HEK293 (cell line): ENCODE measurements around the gene HLF.

Experiments used
- CTCF ChIA-PET: fragments of 350-600 bp; formaldehyde crosslinking; extraction: SDS; loops from one replicate; lab custom pipeline; 2021; ENCODE audit warnings: antibody characterized with exemption; lab: Yijun Ruan, JAX
- POLR2A ChIA-PET: fragments of 300-600 bp; formaldehyde crosslinking; extraction: SDS; loops from one replicate; lab custom pipeline; 2020; ENCODE audit warnings: antibody characterized with exemption, inconsistent platforms; lab: Yijun Ruan, JAX
- H3K27ac ChIP-seq: fragments of 200-500 bp; sonication (Bioruptor generic); 2 replicates; pipeline ENCODE4 v1.5.1; 2014; ENCODE audit warnings: low read depth, low read length, control low read depth, inconsistent platforms; ENCODE audit errors: extremely low read depth
- H3K36me3 ChIP-seq, 2 experiments: fragments of 200-500 bp in 1 of 2; sonication (Bioruptor generic) in 1 of 2; 1 replicate in 1 of 2; 2 replicates in 1 of 2; pipeline ENCODE4 v1.5.1; 2014 to 2017; ENCODE audit warnings: inconsistent platforms in 2 of 2, low read length in 2 of 2; ENCODE audit not compliant: control insufficient read depth in 2 of 2, insufficient read depth in 1 of 2
- H3K4me1 ChIP-seq: fragments of 200-500 bp; sonication (Bioruptor generic); 2 replicates; pipeline ENCODE4 v1.5.1; 2014; ENCODE audit warnings: mild to moderate bottlenecking, low read length, inconsistent platforms; ENCODE audit not compliant: control insufficient read depth, insufficient read depth
- H3K4me3 ChIP-seq: 2 replicates; pipeline ENCODE4 v1.5.1; 2011; ENCODE audit warnings: low read depth, mild to moderate bottlenecking, control low read depth, low read length, moderate library complexity
- H3K9me3 ChIP-seq: fragments of 200-500 bp; sonication (Bioruptor generic); 2 replicates; pipeline ENCODE4 v1.5.1; 2014; ENCODE audit warnings: low read depth, low read length, inconsistent platforms; ENCODE audit not compliant: control insufficient read depth, insufficient read depth
- KLF7 ChIP-seq: fragments of 450-650 bp; formaldehyde crosslinking; IDR thresholded peaks from 2 replicates; pipeline ENCODE4 v1.5.1; 2016; ENCODE audit warnings: missing biosample characterization, missing genetic modification characterization, borderline replicate concordance
- KLF9 ChIP-seq: fragments of 450-650 bp; formaldehyde crosslinking; IDR thresholded peaks from 2 replicates; pipeline ENCODE4 v1.5.1; 2016; ENCODE audit warnings: missing biosample characterization, missing genetic modification characterization, low read depth
- SCRT2 ChIP-seq: fragments of 450-650 bp; formaldehyde crosslinking; IDR thresholded peaks from 2 replicates; pipeline ENCODE4 v1.5.1; 2016; ENCODE audit warnings: missing biosample characterization, missing genetic modification characterization
- ZBTB48 ChIP-seq: fragments of 450-650 bp; formaldehyde crosslinking; IDR thresholded peaks from 2 replicates; pipeline ENCODE4 v1.5.1; 2016; ENCODE audit warnings: missing biosample characterization, missing genetic modification characterization
- ZFHX2 ChIP-seq: fragments of 450-650 bp; formaldehyde crosslinking; conservative IDR thresholded peaks from 2 replicates; pipeline ENCODE4 v1.5.1; 2016; ENCODE audit warnings: missing biosample characterization, missing genetic modification characterization
- ZNF121 ChIP-seq: fragments of 450-650 bp; formaldehyde crosslinking; IDR thresholded peaks from 2 replicates; pipeline ENCODE4 v1.5.1; 2016; ENCODE audit warnings: missing biosample characterization, missing genetic modification characterization
- ZNF174 ChIP-seq: fragments of 450-650 bp; formaldehyde crosslinking; IDR thresholded peaks from 2 replicates; pipeline ENCODE4 v1.5.0; 2017; ENCODE audit warnings: missing biosample characterization, mild to moderate bottlenecking, missing genetic modification characterization
- ZNF2 ChIP-seq: fragments of 450-650 bp; formaldehyde crosslinking; IDR thresholded peaks from 2 replicates; pipeline ENCODE4 v1.5.1; 2016; ENCODE audit warnings: missing biosample characterization, missing genetic modification characterization
- ZNF274 ChIP-seq, 2 experiments: fragments of 200-500 bp in 1 of 2; fragments of 450-650 bp in 1 of 2; sonication (Bioruptor generic) in 1 of 2; formaldehyde crosslinking in 1 of 2; IDR thresholded peaks; 2 replicates each; pipeline versions ENCODE4 v1.5.1 to v1.6.1; 2014 to 2016; ENCODE audit warnings: borderline replicate concordance in 1 of 2, inconsistent platforms in 1 of 2, low read length in 1 of 2, missing biosample characterization in 1 of 2, missing genetic modification characterization in 1 of 2
- ZNF354C ChIP-seq: fragments of 450-650 bp; formaldehyde crosslinking; IDR thresholded peaks from 2 replicates; pipeline ENCODE4 v1.5.1; 2016; ENCODE audit warnings: missing biosample characterization, missing genetic modification characterization, low read depth, borderline replicate concordance
- ZNF404 ChIP-seq: fragments of 450-650 bp; formaldehyde crosslinking; IDR thresholded peaks from 2 replicates; pipeline ENCODE4 v1.5.1; 2017; ENCODE audit warnings: missing biosample characterization, missing genetic modification characterization
- ZNF558 ChIP-seq: fragments of 450-650 bp; formaldehyde crosslinking; IDR thresholded peaks from 2 replicates; pipeline ENCODE4 v1.5.1; 2016; ENCODE audit warnings: missing biosample characterization, missing genetic modification characterization
- ZNF837 ChIP-seq: fragments of 450-650 bp; formaldehyde crosslinking; IDR thresholded peaks from 2 replicates; pipeline ENCODE4 v1.5.1; 2016; ENCODE audit warnings: missing biosample characterization, missing genetic modification characterization
- ZNF843 ChIP-seq: fragments of 450-650 bp; formaldehyde crosslinking; IDR thresholded peaks from 2 replicates; pipeline ENCODE4 v1.5.1; 2016; ENCODE audit warnings: missing biosample characterization, missing genetic modification characterization
- TF ChIP-seq, protein P1 (sequence below): fragments of 450-650 bp; formaldehyde crosslinking; IDR thresholded peaks from 2 replicates; pipeline ENCODE4 v1.5.1; 2017; ENCODE audit warnings: missing biosample characterization, missing genetic modification characterization
- TF ChIP-seq, protein P2 (sequence below): fragments of 450-650 bp; formaldehyde crosslinking; IDR thresholded peaks from 2 replicates; pipeline ENCODE4 v1.5.1; 2016; ENCODE audit warnings: missing biosample characterization, missing genetic modification characterization
- TF ChIP-seq, protein P3 (sequence below): fragments of 450-650 bp; formaldehyde crosslinking; IDR thresholded peaks from 2 replicates; pipeline ENCODE4 v1.5.1; 2016; ENCODE audit warnings: missing biosample characterization, missing genetic modification characterization

The HLF gene

DNA sequence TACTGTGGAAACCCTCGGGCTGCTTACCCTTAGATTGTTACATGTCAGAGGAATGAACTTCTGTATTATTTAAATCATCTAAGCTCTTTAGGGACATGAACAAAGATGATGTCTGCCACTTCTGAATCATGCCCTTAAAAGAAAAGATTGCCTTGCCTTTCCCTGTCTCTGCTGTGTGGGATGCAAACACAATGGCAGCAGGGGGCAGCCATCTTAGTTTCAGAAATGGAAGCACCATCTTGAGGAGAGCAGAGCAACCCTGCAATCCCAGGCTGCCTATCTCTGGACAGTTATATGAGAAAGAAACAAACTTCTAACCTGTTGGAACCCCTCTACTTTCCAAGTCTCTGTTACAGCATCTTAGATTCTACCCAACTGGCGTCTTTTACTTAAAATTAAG is 16.7 kb upstream of the HLF start (continued):
- no peak for TF ChIP-seq ZNF2
- TF ChIP-seq, all 188 proteins: peak for 0

DNA sequence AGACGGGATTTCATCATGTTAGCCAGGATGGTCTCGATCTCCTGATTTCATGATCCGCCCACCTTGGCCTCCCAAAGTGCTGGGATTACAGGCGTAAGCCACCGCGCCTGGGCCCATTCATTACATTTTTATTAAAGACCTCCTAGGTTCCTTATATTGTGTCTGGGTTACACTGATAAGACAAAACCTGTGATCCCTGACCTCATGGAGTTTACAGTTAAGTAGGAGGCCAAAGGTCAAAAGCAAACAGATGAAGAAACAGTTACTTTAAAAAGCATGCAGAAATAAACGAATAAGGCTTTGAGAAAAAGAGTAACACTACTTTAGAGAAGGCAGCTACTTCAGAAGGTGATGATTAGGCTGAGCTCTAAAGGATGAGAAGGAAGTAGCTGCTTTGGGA is 14.9 kb upstream of the HLF start:
- ChIA-PET CTCF (no interaction called here), POLR2A (no interaction called here)
- Histone ChIP-seq H3K4me3 (no peak overlapping the region), H3K27ac (no peak overlapping the region), H3K36me3 (no peaks in the 10 kb centered on the region), H3K9me3 (no peaks in the 10 kb centered on the region)
- TF ChIP-seq ZNF558 (tag by site-specific recombination) (no peak), ZNF404 (tag by site-specific recombination) (no peak), ZNF174 (tag by site-specific recombination) (no peak), KLF9 (tag by site-specific recombination) (no peak), ZNF843 (tag by site-specific recombination) (no peak), ZNF837 (tag by site-specific recombination) (no peak), ZFHX2 (tag by site-specific recombination) (no peak), KLF7 (no peak), ZNF274 (IDR thresholded peaks at IDR 0.05; ENCODE audit: low read length) (no peak), ZNF274 (tag by site-specific recombination; IDR thresholded peaks at IDR 0.05; ENCODE audit: borderline replicate concordance) (no peak)
- TF ChIP-seq, protein P1, sequence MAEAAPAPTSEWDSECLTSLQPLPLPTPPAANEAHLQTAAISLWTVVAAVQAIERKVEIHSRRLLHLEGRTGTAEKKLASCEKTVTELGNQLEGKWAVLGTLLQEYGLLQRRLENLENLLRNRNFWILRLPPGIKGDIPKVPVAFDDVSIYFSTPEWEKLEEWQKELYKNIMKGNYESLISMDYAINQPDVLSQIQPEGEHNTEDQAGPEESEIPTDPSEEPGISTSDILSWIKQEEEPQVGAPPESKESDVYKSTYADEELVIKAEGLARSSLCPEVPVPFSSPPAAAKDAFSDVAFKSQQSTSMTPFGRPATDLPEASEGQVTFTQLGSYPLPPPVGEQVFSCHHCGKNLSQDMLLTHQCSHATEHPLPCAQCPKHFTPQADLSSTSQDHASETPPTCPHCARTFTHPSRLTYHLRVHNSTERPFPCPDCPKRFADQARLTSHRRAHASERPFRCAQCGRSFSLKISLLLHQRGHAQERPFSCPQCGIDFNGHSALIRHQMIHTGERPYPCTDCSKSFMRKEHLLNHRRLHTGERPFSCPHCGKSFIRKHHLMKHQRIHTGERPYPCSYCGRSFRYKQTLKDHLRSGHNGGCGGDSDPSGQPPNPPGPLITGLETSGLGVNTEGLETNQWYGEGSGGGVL (tag by site-specific recombination), result no peak
- TF ChIP-seq, all 188 proteins: peak for 0
- H3K4me1 ChIP-seq, result no peaks in the 10 kb centered on the region

DNA sequence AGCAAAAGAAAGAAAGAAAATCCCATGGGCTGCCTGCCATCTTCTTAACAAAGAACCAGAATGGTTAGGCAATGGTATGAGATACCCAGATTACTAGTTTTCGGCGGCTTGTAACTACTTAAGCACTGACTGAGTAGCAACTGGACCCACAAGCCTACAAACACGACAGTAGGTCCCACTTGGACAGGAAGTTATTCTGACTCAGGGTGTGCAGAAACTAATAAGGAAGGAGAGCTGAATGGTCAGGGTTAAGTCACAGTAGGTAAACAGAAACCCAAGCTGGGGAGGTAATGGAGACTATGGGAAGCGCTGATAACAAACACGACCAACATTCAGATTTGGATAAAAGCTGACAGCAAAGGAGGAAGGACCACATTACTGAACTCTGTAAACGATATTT is 10.4 kb upstream of the HLF start:
- Histone ChIP-seq H3K4me3 (no peak overlapping the region), H3K4me1 (no peaks in the 10 kb centered on the region), H3K27ac (no peak overlapping the region), H3K36me3 (no peaks in the 10 kb centered on the region), H3K9me3 (no peaks in the 10 kb centered on the region)
- ChIA-PET CTCF (interaction anchor here (1.3 kb wide), 1 partner anchor 16 kb away, joined by 3 read pairs; no protein-coding TSS in a partner anchor), POLR2A (no interaction called here)
- no peak for TF ChIP-seq ZBTB48 (tag by site-specific recombination)
- no peak for TF ChIP-seq ZNF121
- no peak for TF ChIP-seq SCRT2 (tag by site-specific recombination)
- TF ChIP-seq, protein P2, sequence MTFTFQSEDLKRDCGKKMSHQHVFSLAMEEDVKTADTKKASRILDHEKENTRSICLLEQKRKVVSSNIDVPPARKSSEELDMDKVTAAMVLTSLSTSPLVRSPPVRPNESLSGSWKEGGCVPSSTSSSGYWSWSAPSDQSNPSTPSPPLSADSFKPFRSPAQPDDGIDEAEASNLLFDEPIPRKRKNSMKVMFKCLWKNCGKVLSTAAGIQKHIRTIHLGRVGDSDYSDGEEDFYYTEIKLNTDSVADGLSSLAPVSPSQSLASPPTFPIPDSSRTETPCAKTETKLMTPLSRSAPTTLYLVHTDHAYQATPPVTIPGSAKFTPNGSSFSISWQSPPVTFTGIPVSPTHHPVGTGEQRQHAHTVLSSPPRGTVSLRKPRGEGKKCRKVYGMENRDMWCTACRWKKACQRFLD (tag by site-specific recombination), result no peak
- no peak for TF ChIP-seq ZNF354C (tag by site-specific recombination)
- TF ChIP-seq, protein P3, sequence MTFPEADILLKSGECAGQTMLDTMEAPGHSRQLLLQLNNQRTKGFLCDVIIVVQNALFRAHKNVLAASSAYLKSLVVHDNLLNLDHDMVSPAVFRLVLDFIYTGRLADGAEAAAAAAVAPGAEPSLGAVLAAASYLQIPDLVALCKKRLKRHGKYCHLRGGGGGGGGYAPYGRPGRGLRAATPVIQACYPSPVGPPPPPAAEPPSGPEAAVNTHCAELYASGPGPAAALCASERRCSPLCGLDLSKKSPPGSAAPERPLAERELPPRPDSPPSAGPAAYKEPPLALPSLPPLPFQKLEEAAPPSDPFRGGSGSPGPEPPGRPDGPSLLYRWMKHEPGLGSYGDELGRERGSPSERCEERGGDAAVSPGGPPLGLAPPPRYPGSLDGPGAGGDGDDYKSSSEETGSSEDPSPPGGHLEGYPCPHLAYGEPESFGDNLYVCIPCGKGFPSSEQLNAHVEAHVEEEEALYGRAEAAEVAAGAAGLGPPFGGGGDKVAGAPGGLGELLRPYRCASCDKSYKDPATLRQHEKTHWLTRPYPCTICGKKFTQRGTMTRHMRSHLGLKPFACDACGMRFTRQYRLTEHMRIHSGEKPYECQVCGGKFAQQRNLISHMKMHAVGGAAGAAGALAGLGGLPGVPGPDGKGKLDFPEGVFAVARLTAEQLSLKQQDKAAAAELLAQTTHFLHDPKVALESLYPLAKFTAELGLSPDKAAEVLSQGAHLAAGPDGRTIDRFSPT (tag by site-specific recombination), result no peak
- TF ChIP-seq ZNF843 (tag by site-specific recombination), result no peak
